ENCODE data around the gene CXXC4. TPM values are rescaled to one million over a fixed set of nuclear protein-coding genes. Genes with fewer than 3 reads are reported as not detected.

Gene CXXC4
- total RNA-seq: 1.0 TPM

GRCh38 chr4:104494822-104495559, at the start of gene CXXC4:
CXXC4 (minus strand) TSS chr4:104494894; CDS start chr4:104491802, 3,092 bp downstream.
- Histone ChIP-seq H3K9me3 (ENCODE audit: control insufficient read depth in 3 of 3, low read length in 3 of 3) (no peaks in the 10 kb centered on the region), H3K36me3 (ENCODE audit: control insufficient read depth in 3 of 3, insufficient read depth in 3 of 3, low read length in 3 of 3) (no peaks in the 10 kb centered on the region), H3K4me1 (ENCODE audit: control insufficient read depth in 3 of 3, insufficient read depth in 3 of 3, low read length in 3 of 3) (peaks cover 10 to 18% (median 16%) of the 10 kb centered on the region in 3 donors), H3K9ac (ENCODE audit: low read depth in 1 of 3, low read length in 3 of 3) (peak within 1 kb of the TSS; percentile 69 to 71 (median 70)), H3K27me3 (ENCODE audit: control insufficient read depth in 3 of 3, insufficient read depth in 3 of 3, low read length in 3 of 3) (peaks cover 0 to 4% (median 3%) of the 10 kb centered on the region in 3 donors), H3K27ac (ENCODE audit: low read depth, low read length) (no peak within 1 kb of the TSS), H3K4me3 (ENCODE audit: low read length in 3 of 3) (peak within 1 kb of the TSS; percentile 70 to 74 (median 73))

DNA sequence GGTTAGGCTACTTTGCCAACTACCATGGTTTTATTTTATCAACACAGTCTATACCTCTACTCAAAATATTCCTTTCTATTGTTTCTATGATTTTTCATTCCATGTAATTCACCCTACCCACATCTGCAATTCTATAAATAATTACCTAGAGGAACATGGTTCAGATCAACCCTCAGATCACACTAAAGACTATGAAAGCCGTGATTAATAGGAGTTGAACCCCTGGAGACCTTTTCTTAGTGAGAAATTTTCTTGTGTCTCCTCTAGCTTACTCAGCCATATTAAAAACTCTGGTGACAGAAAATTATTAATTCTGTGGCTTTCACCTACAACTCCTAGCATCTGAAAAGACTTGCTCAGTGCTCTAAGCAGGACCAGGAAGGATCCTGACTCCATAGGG, 38.5 kb upstream of the CXXC4 start:
- Histone ChIP-seq H3K36me3 (ENCODE audit: control insufficient read depth in 3 of 3, insufficient read depth in 3 of 3, low read length in 3 of 3) (no peaks in the 10 kb centered on the region), H3K27ac (ENCODE audit: low read depth, low read length) (no peak overlapping the region), H3K27me3 (ENCODE audit: control insufficient read depth in 3 of 3, insufficient read depth in 3 of 3, low read length in 3 of 3) (no peaks in the 10 kb centered on the region), H3K4me3 (ENCODE audit: low read length in 3 of 3) (no peak overlapping the region), H3K9ac (ENCODE audit: low read depth in 1 of 3, low read length in 3 of 3) (no peak overlapping the region), H3K4me1 (ENCODE audit: control insufficient read depth in 3 of 3, insufficient read depth in 3 of 3, low read length in 3 of 3) (no peaks in the 10 kb centered on the region), H3K9me3 (ENCODE audit: control insufficient read depth in 3 of 3, low read length in 3 of 3) (peaks cover 0 to 2% (median 0%) of the 10 kb centered on the region in 3 donors)

GRCh38 chr4:104532677-104533076, 38.0 kb upstream of the CXXC4 start:
- no peaks in the 10 kb centered on the region for H3K36me3 ChIP-seq (ENCODE audit: control insufficient read depth in 3 of 3, insufficient read depth in 3 of 3, low read length in 3 of 3)

DNA sequence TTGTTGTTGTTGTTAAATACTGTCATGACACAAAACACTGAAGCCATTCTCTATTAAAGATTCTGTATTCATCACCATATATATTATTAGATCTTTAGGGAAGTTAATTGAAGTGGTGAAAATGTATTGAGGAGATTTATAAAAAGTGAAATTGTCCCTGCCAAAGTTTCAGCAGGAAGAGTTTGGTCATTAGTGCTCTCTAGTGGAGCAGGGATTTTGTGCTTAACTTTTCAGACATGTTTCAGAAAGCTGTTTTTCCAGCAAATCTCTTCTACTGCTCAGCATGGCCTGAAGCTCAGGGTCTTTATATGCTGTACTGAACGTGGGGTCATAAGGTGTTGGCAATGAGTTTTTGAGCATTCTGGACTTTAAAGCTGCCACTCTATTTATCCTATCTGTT, 36.7 kb upstream of the CXXC4 start:
- Histone ChIP-seq H3K9me3 (ENCODE audit: control insufficient read depth in 3 of 3, low read length in 3 of 3) (peaks cover 0 to 2% (median 0%) of the 10 kb centered on the region in 3 donors), H3K27ac (ENCODE audit: low read depth, low read length) (no peak overlapping the region), H3K27me3 (ENCODE audit: control insufficient read depth in 3 of 3, insufficient read depth in 3 of 3, low read length in 3 of 3) (no peaks in the 10 kb centered on the region), H3K9ac (ENCODE audit: low read depth in 1 of 3, low read length in 3 of 3) (no peak overlapping the region), H3K36me3 (ENCODE audit: control insufficient read depth in 3 of 3, insufficient read depth in 3 of 3, low read length in 3 of 3) (no peaks in the 10 kb centered on the region), H3K4me3 (ENCODE audit: low read length in 3 of 3) (no peak overlapping the region), H3K4me1 (ENCODE audit: control insufficient read depth in 3 of 3, insufficient read depth in 3 of 3, low read length in 3 of 3) (no peaks in the 10 kb centered on the region)

More at GRCh38 chr4:104532677-104533076, 38.0 kb upstream of the CXXC4 start:
- Histone ChIP-seq H3K4me1 (ENCODE audit: control insufficient read depth in 3 of 3, insufficient read depth in 3 of 3, low read length in 3 of 3) (no peaks in the 10 kb centered on the region), H3K9ac (ENCODE audit: low read depth in 1 of 3, low read length in 3 of 3) (no peak overlapping the region), H3K9me3 (ENCODE audit: control insufficient read depth in 3 of 3, low read length in 3 of 3) (peaks cover 0 to 2% (median 0%) of the 10 kb centered on the region in 3 donors), H3K27ac (ENCODE audit: low read depth, low read length) (no peak overlapping the region), H3K27me3 (ENCODE audit: control insufficient read depth in 3 of 3, insufficient read depth in 3 of 3, low read length in 3 of 3) (no peaks in the 10 kb centered on the region), H3K4me3 (ENCODE audit: low read length in 3 of 3) (no peak overlapping the region)

DNA sequence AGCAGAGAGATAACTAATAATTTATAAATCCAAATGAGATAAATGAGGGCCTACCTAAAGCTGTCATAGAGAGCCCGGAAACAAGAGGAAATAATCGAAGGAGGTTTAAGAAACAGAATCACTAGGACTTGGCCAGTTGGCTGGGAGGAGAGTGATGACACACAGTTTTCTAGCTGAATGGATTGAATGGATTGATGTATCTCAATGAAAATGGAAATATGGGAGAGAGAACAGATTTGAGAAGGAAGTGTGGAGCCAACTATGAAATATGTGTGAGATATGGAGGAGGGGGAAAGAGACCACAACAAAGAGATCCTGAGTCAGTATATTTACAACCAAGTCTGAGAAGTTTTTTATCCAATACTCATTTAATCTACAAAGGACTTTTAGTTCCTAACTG, 35.7 kb upstream of the CXXC4 start:
- Histone ChIP-seq H3K4me3 (ENCODE audit: low read length in 3 of 3) (no peak overlapping the region), H3K27ac (ENCODE audit: low read depth, low read length) (no peak overlapping the region), H3K9ac (ENCODE audit: low read depth in 1 of 3, low read length in 3 of 3) (no peak overlapping the region), H3K9me3 (ENCODE audit: control insufficient read depth in 3 of 3, low read length in 3 of 3) (no peaks in the 10 kb centered on the region), H3K27me3 (ENCODE audit: control insufficient read depth in 3 of 3, insufficient read depth in 3 of 3, low read length in 3 of 3) (no peaks in the 10 kb centered on the region), H3K4me1 (ENCODE audit: control insufficient read depth in 3 of 3, insufficient read depth in 3 of 3, low read length in 3 of 3) (no peaks in the 10 kb centered on the region), H3K36me3 (ENCODE audit: control insufficient read depth in 3 of 3, insufficient read depth in 3 of 3, low read length in 3 of 3) (no peaks in the 10 kb centered on the region)

GRCh38 chr4:104524591-104524990, 29.9 kb upstream of the CXXC4 start:
- H3K4me1 ChIP-seq (ENCODE audit: control insufficient read depth in 3 of 3, insufficient read depth in 3 of 3, low read length in 3 of 3): no peaks in the 10 kb centered on the region
- no peak overlapping the region for H3K9ac ChIP-seq (ENCODE audit: low read depth in 1 of 3, low read length in 3 of 3)
- no peaks in the 10 kb centered on the region for H3K36me3 ChIP-seq (ENCODE audit: control insufficient read depth in 3 of 3, insufficient read depth in 3 of 3, low read length in 3 of 3)
- H3K27me3 ChIP-seq (ENCODE audit: control insufficient read depth in 3 of 3, insufficient read depth in 3 of 3, low read length in 3 of 3): no peaks in the 10 kb centered on the region
- H3K27ac ChIP-seq (ENCODE audit: low read depth, low read length): no peak overlapping the region
- no peaks in the 10 kb centered on the region for H3K9me3 ChIP-seq (ENCODE audit: control insufficient read depth in 3 of 3, low read length in 3 of 3)
- no peak overlapping the region for H3K4me3 ChIP-seq (ENCODE audit: low read length in 3 of 3)

- no peaks in the 10 kb centered on the region for H3K36me3 ChIP-seq (ENCODE audit: control insufficient read depth in 3 of 3, insufficient read depth in 3 of 3, low read length in 3 of 3)
- H3K27ac ChIP-seq (ENCODE audit: low read depth, low read length): no peak overlapping the region
- H3K4me1 ChIP-seq (ENCODE audit: control insufficient read depth in 3 of 3, insufficient read depth in 3 of 3, low read length in 3 of 3): no peaks in the 10 kb centered on the region
- H3K27me3 ChIP-seq (ENCODE audit: control insufficient read depth in 3 of 3, insufficient read depth in 3 of 3, low read length in 3 of 3): no peaks in the 10 kb centered on the region
- H3K9ac ChIP-seq (ENCODE audit: low read depth in 1 of 3, low read length in 3 of 3): no peak overlapping the region
- no peaks in the 10 kb centered on the region for H3K9me3 ChIP-seq (ENCODE audit: control insufficient read depth in 3 of 3, low read length in 3 of 3)
- no peak overlapping the region for H3K4me3 ChIP-seq (ENCODE audit: low read length in 3 of 3)
These were observed 29.3 kb upstream of the CXXC4 start for GRCh38 chr4:104524026-104524425.

- H3K27me3 ChIP-seq (ENCODE audit: control insufficient read depth in 3 of 3, insufficient read depth in 3 of 3, low read length in 3 of 3): no peaks in the 10 kb centered on the region
- H3K9ac ChIP-seq (ENCODE audit: low read depth in 1 of 3, low read length in 3 of 3): no peak overlapping the region
- H3K4me1 ChIP-seq (ENCODE audit: control insufficient read depth in 3 of 3, insufficient read depth in 3 of 3, low read length in 3 of 3): no peaks in the 10 kb centered on the region
- H3K9me3 ChIP-seq (ENCODE audit: control insufficient read depth in 3 of 3, low read length in 3 of 3): no peaks in the 10 kb centered on the region
- no peak overlapping the region for H3K27ac ChIP-seq (ENCODE audit: low read depth, low read length)
- no peak overlapping the region for H3K4me3 ChIP-seq (ENCODE audit: low read length in 3 of 3)
- no peaks in the 10 kb centered on the region for H3K36me3 ChIP-seq (ENCODE audit: control insufficient read depth in 3 of 3, insufficient read depth in 3 of 3, low read length in 3 of 3)
These were observed 24.9 kb upstream of the CXXC4 start for GRCh38 chr4:104519588-104519987.

DNA sequence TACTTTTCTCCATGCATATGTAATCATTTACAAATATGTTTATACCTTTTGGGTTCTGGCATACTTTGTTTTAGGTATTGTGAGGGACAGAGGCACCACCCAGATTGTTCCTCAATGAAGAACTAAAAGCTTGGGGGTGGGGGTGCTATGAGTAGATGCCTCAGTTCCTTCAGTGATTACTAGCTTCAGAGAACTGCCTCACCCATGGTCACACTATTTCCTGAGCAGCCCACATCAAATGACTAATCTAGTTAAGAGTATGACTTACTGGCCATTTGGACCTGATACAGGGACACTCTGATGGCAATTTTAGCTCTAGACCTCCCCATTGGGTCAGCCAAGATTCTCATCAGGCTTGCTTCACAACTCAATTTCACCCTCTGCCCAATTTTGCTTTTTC, 22.2 kb upstream of the CXXC4 start:
- no peaks in the 10 kb centered on the region for H3K9me3 ChIP-seq (ENCODE audit: control insufficient read depth in 3 of 3, low read length in 3 of 3)
- H3K36me3 ChIP-seq (ENCODE audit: control insufficient read depth in 3 of 3, insufficient read depth in 3 of 3, low read length in 3 of 3): no peaks in the 10 kb centered on the region
- no peaks in the 10 kb centered on the region for H3K4me1 ChIP-seq (ENCODE audit: control insufficient read depth in 3 of 3, insufficient read depth in 3 of 3, low read length in 3 of 3)
- no peak overlapping the region for H3K27ac ChIP-seq (ENCODE audit: low read depth, low read length)
- H3K27me3 ChIP-seq (ENCODE audit: control insufficient read depth in 3 of 3, insufficient read depth in 3 of 3, low read length in 3 of 3): no peaks in the 10 kb centered on the region
- no peak overlapping the region for H3K4me3 ChIP-seq (ENCODE audit: low read length in 3 of 3)
- no peak overlapping the region for H3K9ac ChIP-seq (ENCODE audit: low read depth in 1 of 3, low read length in 3 of 3)

- Histone ChIP-seq H3K9ac (ENCODE audit: low read depth in 1 of 3, low read length in 3 of 3) (no peak overlapping the region), H3K4me3 (ENCODE audit: low read length in 3 of 3) (no peak overlapping the region), H3K36me3 (ENCODE audit: control insufficient read depth in 3 of 3, insufficient read depth in 3 of 3, low read length in 3 of 3) (no peaks in the 10 kb centered on the region), H3K4me1 (ENCODE audit: control insufficient read depth in 3 of 3, insufficient read depth in 3 of 3, low read length in 3 of 3) (no peaks in the 10 kb centered on the region), H3K27ac (ENCODE audit: low read depth, low read length) (no peak overlapping the region), H3K27me3 (ENCODE audit: control insufficient read depth in 3 of 3, insufficient read depth in 3 of 3, low read length in 3 of 3) (no peaks in the 10 kb centered on the region), H3K9me3 (ENCODE audit: control insufficient read depth in 3 of 3, low read length in 3 of 3) (no peaks in the 10 kb centered on the region)
These were observed 13.5 kb upstream of the CXXC4 start for GRCh38 chr4:104508224-104508623.

All from skeletal muscle tissue (tissue), 4 donors.